Astrocyte (in vitro differentiated cells and primary cell): ENCODE results near the gene ABCB8.

ENCODE experiments used
- EZH2 ChIP-seq: IDR thresholded peaks from 2 replicates; pipeline ENCODE4 v1.6.1; 2012; ENCODE audit warnings: mild to moderate bottlenecking, low read length, inconsistent platforms; ENCODE audit not compliant: insufficient read depth
- TF ChIP-seq, protein P1 (sequence below): IDR thresholded peaks from 2 replicates; pipeline ENCODE4 v1.5.1; 2011; ENCODE audit warnings: low read depth, mild to moderate bottlenecking, inconsistent platforms, low read length, moderate library complexity; ENCODE audit not compliant: insufficient read depth

DNA sequence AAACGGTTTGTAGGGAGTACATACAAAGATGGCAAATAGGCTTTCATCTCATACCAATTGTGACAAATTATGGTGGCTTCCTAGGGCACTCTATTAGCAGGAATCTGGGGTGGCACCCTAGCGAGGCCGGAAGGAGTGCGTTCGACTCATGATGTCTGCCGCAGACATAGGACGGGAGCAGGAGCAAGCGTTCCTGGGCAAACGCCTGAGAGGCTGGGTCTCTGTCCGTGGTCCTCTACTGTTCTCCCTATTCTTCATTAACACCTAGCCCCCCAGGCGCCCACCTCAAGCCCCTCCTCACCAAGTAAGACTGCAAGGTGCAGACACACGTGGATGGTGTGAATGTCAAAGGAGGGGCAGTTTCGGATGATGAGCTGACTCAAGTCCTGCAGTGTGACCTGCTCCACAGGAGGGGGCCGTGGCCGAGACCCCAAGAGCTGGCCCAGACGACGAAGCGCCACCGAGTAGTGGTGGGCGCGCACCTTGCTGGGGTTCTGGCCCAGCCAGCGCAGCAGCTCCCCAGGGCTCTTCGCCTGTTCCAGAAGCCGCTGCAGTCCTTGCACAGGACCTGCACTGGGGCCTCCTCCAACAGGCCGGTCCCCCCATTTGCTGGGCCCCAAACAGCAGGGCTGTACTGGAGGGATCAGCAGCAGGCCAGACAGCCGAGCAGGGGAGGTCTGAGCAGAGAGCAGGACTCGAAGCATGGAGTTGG is 51.1 kb downstream of the ABCB8 start:
- TF ChIP-seq, protein P1, sequence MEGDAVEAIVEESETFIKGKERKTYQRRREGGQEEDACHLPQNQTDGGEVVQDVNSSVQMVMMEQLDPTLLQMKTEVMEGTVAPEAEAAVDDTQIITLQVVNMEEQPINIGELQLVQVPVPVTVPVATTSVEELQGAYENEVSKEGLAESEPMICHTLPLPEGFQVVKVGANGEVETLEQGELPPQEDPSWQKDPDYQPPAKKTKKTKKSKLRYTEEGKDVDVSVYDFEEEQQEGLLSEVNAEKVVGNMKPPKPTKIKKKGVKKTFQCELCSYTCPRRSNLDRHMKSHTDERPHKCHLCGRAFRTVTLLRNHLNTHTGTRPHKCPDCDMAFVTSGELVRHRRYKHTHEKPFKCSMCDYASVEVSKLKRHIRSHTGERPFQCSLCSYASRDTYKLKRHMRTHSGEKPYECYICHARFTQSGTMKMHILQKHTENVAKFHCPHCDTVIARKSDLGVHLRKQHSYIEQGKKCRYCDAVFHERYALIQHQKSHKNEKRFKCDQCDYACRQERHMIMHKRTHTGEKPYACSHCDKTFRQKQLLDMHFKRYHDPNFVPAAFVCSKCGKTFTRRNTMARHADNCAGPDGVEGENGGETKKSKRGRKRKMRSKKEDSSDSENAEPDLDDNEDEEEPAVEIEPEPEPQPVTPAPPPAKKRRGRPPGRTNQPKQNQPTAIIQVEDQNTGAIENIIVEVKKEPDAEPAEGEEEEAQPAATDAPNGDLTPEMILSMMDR, result no peak
- TF ChIP-seq EZH2, result no peak
